ENCODE data around the gene MYL5. TPM values are rescaled to one million over a fixed set of nuclear protein-coding genes. Genes with fewer than 3 reads are reported as not detected.
"Not testable (repeated sequence)": the region's sequence is repeated elsewhere in the genome, so short reads cannot be mapped to it uniquely, and the experiment has no call there.

MYL5 gene
- total RNA-seq, 4 donors from 2014 or later, result 5.2 to 32.8 (median 12.9) TPM

- DNase-seq (ENCODE audit: low spot score in 2 of 2), result peak; percentile 93
- TF ChIP-seq EP300 (IDR thresholded peaks at IDR 0.05), result peak; percentile 28 to 82
- TF ChIP-seq POLR2A (IDR thresholded peaks at IDR 0.05), result peak; percentile 31 to 70
- TF ChIP-seq CTCF (IDR thresholded peaks at IDR 0.05), result no peak
- WGBS, 2 donors, result 2 to 9% methylated on average over 14 to 48 of the region's 82 CpGs
Observed at GRCh38 chr4:705278-706082, 31.1 kb downstream of the MYL5 start, which contains the start of gene PCGF3. Gene PCGF3, plus strand, starts transcription at chr4:705832. Its CDS starts 27,849 bp downstream, at chr4:733681.

GRCh38 chr4:706083-706633 is 31.8 kb downstream of the MYL5 start:
- WGBS, 2 donors, result 0 to 1% methylated on average over 4 to 21 of the region's 21 CpGs
- Histone ChIP-seq H3K4me3 (peak overlapping the region; percentile 86 to 96 (median 90)), H3K4me1 (peaks cover 0 to 45% (median 16%) of the 10 kb centered on the region in 4 donors), H3K27ac (peak overlapping the region; percentile 81 to 97 (median 90))
- DNase-seq (ENCODE audit: low spot score in 2 of 2); H3K36me3 ChIP-seq; H3K27me3 ChIP-seq; H3K9me3 ChIP-seq: not testable (repeated sequence)

More at GRCh38 chr4:705278-706082, 31.1 kb downstream of the MYL5 start, which contains the start of gene PCGF3:
- peak within 1 kb of the TSS; percentile 81 to 97 (median 90) for H3K27ac ChIP-seq
- no peaks in the 10 kb centered on the region for H3K9me3 ChIP-seq
- H3K27me3 ChIP-seq, result no peaks in the 10 kb centered on the region
- H3K4me3 ChIP-seq, result peak within 1 kb of the TSS; percentile 86 to 96 (median 90)
- H3K36me3 ChIP-seq, result peaks cover 0 to 5% (median 0%) of the 10 kb centered on the region in 3 donors
- peaks cover 0 to 45% (median 16%) of the 10 kb centered on the region in 4 donors for H3K4me1 ChIP-seq

GRCh38 chr4:706834-707598 is 32.7 kb downstream of the MYL5 start:
- Histone ChIP-seq H3K4me3 (peak overlapping the region; percentile 86 to 96 (median 90)), H3K36me3 (peaks cover 0 to 10% (median 0%) of the 10 kb centered on the region in 3 donors), H3K27me3 (no peaks in the 10 kb centered on the region), H3K9me3 (no peaks in the 10 kb centered on the region), H3K27ac (peak overlapping the region in 2 of 4 donors; percentile 69 to 97), H3K4me1 (peaks cover 0 to 45% (median 16%) of the 10 kb centered on the region in 4 donors)
- TF ChIP-seq CTCF (IDR thresholded peaks at IDR 0.05) (no peak), EP300 (IDR thresholded peaks at IDR 0.05) (no peak), POLR2A (IDR thresholded peaks at IDR 0.05) (no peak)
- no peak for DNase-seq (ENCODE audit: low spot score in 2 of 2)
- WGBS, 2 donors, result 24 to 61% methylated on average over 8 to 16 of the region's 21 CpGs

- DNase-seq (ENCODE audit: low spot score in 2 of 2), result no peak
- Histone ChIP-seq H3K27ac (no peak overlapping the region), H3K4me1 (peaks cover 0 to 45% (median 16%) of the 10 kb centered on the region in 4 donors), H3K9me3 (no peaks in the 10 kb centered on the region), H3K4me3 (no peak overlapping the region), H3K27me3 (no peaks in the 10 kb centered on the region), H3K36me3 (peaks cover 0 to 10% (median 0%) of the 10 kb centered on the region in 3 donors)
- TF ChIP-seq POLR2A (IDR thresholded peaks at IDR 0.05) (no peak), EP300 (IDR thresholded peaks at IDR 0.05) (no peak), CTCF (IDR thresholded peaks at IDR 0.05) (no peak)
- 77 to 90% methylated on average over 3 to 10 of the region's 11 CpGs for WGBS, 2 donors
Observed at GRCh38 chr4:707929-708630, 33.7 kb downstream of the MYL5 start.

- peaks cover 0 to 45% (median 16%) of the 10 kb centered on the region in 4 donors for H3K4me1 ChIP-seq
- TF ChIP-seq EP300 (IDR thresholded peaks at IDR 0.05), result no peak
- no peak for TF ChIP-seq POLR2A (IDR thresholded peaks at IDR 0.05)
- TF ChIP-seq CTCF (IDR thresholded peaks at IDR 0.05), result no peak
Observed at GRCh38 chr4:708631-708933, 34.2 kb downstream of the MYL5 start.

More at GRCh38 chr4:708631-708933, 34.2 kb downstream of the MYL5 start:
- Histone ChIP-seq H3K9me3 (no peaks in the 10 kb centered on the region), H3K27ac (no peak overlapping the region), H3K36me3 (peaks cover 0 to 10% (median 0%) of the 10 kb centered on the region in 3 donors), H3K27me3 (no peaks in the 10 kb centered on the region), H3K4me3 (no peak overlapping the region)
- no peak for DNase-seq (ENCODE audit: low spot score in 2 of 2)
- 70 to 75% methylated on average over 6 of the region's 6 CpGs for WGBS, 2 donors

Measured in tibial nerve (tissue), 4 donors.